ENCODE results near the gene AIP. TPM values are rescaled to one million over a fixed set of nuclear protein-coding genes. Genes with fewer than 3 reads are reported as not detected.

The AIP gene
- total and polyA plus RNA-seq, 9 of the 15 experiments (the other 6 are each of a cell fraction or from before 2014, with no cell fraction given), result 5.2 to 92.5 (median 52.7) TPM

GRCh38 chr11:67468456-67468758 lies 14.4 kb upstream of the AIP start:
- Histone ChIP-seq H2AFZ (ENCODE audit: low read depth, low read length) (peak overlapping the region; percentile 78; the same call in 1 of the 2 replicates), H3K4me1 (replicated peaks in 1 of 2; ENCODE audit: control insufficient read depth in 2 of 2, insufficient read depth in 2 of 2, low read length in 2 of 2) (peaks cover 16 to 48% of the 10 kb centered on the region in 2 experiments; a peak in 4 of 5 replicates), H3K9ac (ENCODE audit: insufficient read depth in 1 of 2, low read depth in 2 of 2, low read length in 2 of 2) (peak overlapping the region; percentile 73 to 90), H3K9me3 (replicated peaks; ENCODE audit: control insufficient read depth, insufficient read depth, low read depth, low read length) (no peaks in the 10 kb centered on the region), H3K27ac (ENCODE audit: extremely low read depth, low read depth, low read length) (peak overlapping the region; percentile 69; the same call in 2 of the 3 replicates), H4K20me1 (replicated peaks; ENCODE audit: control insufficient read depth, insufficient read depth, low read length) (no peaks in the 10 kb centered on the region), H3K36me3 (ENCODE audit: control insufficient read depth, insufficient read depth, low read length) (no peaks in the 10 kb centered on the region), H3K4me2 (ENCODE audit: insufficient read depth, low read length) (peak overlapping the region; percentile 83), H3K79me2 (ENCODE audit: control insufficient read depth, insufficient read depth, low read length) (peaks cover 12% of the 10 kb centered on the region), H3K4me3 (peak overlapping the region; percentile 76), H3K9me1 (ENCODE audit: control insufficient read depth, insufficient read depth, low read length) (no peaks in the 10 kb centered on the region), H3K27me3 (ENCODE audit: control insufficient read depth in 2 of 2, insufficient read depth in 2 of 2, low read length in 2 of 2) (no peaks in the 10 kb centered on the region)
- WGBS (ENCODE audit: insufficient coverage, low coverage, missing lambda C conversion rate), result 0% methylated on average over 6 of the region's 6 CpGs
- POLR2A ChIA-PET, result interaction anchor here (0.6 to 1.7 kb wide), 3 partner anchors 9 to 71 kb away, joined by 3 to 4 read pairs (median 3); partner anchors contain the start of gene AIP
- intact Hi-C loops (cut with micrococcal nuclease), result loop anchor here (5.0 kb wide), 1 partner anchor 46 kb away; no protein-coding TSS in a partner anchor
- in situ Hi-C loops (cut with MboI), result no loop called here
- TF ChIP-seq HMBOX1 (IDR thresholded peaks at IDR 0.05) (no peak), NR1H2 (CRISPR knock-in tag; IDR thresholded peaks at IDR 0.05) (0 out of 2 replicates have a peak, but pooled peaks have one; percentile 18)
- CTCF ChIA-PET (ENCODE audit: low intra/inter-chr PET ratio), result interaction anchor here (1.3 kb wide), 1 partner anchor 66 kb away, joined by 3 read pairs; no protein-coding TSS in a partner anchor
- DNase-seq (ENCODE audit: extremely low read depth in 1 of 4, low spot score in 3 of 4) (no peak), ATAC-seq (no peak), FAIRE-seq (no peak)
- BruUV-seq (replicated peaks), result no TSS peak

All from K562 (cell line).